ENCODE results near the gene FAM163B.
A peak's percentile ranks its signal among the peaks of the same experiment; 100 is the strongest.

Gene FAM163B

DNA sequence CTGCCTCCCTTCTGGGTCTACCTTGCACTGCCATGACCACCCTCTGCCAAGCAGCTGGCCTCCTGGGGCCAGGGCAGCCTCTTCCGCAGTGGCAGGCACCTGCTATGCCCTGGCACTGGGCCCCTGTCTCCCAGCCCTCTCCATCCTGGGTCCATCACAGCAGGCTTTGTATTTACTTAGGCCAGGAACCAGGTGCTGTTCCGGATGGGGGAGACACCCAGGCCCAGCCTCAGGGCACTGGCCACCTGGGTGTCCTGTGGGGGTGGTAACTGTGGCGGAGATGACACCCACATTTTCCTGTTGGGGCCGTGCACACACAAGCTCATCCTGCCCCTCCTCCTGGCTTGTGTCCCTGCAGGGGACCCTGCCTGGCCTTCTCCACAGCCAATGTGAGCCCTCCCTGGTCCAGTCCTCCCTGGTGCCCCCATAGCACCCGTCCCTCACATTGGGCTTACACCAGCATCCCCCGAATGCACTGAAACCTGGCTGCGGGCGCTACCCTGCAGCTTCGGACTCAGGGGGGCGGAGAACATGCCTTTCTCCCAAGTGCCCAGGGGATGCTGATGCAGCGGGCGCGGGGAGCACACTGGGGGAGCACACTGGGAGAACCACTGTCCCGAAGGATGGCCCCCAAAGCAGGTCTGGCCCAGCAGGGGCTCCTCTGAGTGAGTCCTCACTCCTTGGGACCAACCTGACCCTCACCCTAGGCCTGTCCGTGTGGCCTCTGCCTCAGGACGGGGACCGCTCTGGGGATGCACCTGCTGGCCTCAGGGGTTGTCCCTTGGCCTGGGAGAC, 17.9 kb downstream of the FAM163B start:
- no peak for DNase-seq (ENCODE audit: low spot score)
- TF ChIP-seq, protein P1, sequence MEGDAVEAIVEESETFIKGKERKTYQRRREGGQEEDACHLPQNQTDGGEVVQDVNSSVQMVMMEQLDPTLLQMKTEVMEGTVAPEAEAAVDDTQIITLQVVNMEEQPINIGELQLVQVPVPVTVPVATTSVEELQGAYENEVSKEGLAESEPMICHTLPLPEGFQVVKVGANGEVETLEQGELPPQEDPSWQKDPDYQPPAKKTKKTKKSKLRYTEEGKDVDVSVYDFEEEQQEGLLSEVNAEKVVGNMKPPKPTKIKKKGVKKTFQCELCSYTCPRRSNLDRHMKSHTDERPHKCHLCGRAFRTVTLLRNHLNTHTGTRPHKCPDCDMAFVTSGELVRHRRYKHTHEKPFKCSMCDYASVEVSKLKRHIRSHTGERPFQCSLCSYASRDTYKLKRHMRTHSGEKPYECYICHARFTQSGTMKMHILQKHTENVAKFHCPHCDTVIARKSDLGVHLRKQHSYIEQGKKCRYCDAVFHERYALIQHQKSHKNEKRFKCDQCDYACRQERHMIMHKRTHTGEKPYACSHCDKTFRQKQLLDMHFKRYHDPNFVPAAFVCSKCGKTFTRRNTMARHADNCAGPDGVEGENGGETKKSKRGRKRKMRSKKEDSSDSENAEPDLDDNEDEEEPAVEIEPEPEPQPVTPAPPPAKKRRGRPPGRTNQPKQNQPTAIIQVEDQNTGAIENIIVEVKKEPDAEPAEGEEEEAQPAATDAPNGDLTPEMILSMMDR (IDR thresholded peaks at IDR 0.05; ENCODE audit: extremely low read depth, missing control alignments), result no peak

DNA sequence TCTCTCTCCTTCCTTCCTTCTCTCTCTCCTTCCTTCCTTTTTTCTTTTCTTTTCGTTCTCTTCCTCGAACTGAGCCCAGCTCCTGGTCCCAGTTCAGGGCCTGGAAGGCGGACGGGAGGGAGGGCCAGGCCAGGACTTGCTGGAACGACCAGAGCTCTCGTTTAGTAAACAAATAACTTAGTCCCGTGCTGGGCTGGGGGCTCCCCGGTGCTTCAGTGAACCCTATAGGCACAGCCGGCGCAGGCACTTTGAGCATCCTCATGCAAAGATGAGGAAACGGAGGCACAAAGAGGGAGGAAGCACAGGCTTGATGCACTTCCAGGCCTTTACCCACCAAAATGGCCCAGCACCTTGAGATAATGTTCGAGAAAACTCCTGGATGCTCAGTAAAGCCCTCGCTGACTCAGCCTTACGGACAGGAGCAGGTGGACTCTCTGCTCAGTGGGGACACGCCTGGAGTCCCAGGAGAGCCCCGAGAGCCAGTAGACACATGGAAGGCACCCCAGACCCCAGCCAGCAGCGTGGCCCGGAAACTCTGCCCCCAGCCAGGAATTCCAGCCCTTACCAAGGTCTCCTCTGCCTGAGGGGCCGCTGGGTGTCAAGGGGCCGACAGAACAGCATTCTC, 18.8 kb downstream of the FAM163B start:
- DNase-seq (ENCODE audit: low spot score), result no peak
- TF ChIP-seq, protein P1 (IDR thresholded peaks at IDR 0.05; ENCODE audit: extremely low read depth, missing control alignments), result no peak

DNA sequence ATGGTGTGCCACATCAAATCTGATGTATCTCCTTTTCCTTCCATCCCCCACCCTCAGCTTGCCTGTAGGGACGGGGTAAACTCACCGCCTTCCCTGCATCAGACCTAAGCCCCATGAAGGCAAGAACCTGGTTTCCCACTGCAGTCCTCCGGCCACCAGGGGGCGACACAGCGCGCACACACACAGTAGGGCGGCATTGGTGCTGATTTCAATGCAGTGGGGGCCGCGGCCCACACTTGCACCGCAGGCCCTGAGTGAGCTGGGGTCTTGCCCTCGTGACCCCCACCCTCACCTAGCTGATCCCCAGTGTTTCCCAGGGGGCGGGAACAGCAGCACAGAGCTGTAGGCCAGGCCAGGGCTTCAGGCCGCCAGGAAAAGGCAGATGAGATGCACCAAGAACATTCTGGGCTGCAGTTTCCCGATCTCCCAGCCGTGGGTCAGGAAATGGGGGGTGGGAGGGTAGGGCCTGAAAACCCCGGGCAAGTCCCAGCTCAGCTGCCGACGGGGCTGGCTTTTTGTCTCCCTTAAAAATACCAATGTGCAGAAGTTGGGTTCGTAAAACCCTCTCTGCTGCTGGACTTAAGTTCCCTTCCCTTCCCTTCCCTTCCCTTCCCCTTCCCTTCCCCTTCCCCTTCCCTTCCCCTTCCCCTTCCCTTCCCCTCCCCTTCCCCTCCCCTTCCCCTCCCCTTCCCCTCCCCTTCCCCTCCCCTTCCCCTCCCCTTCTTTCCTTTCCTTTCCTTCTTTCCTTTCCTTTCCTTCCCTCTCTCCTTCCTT, 19.5 kb downstream of the FAM163B start:
- DNase-seq (ENCODE audit: low spot score), result no peak
- TF ChIP-seq, protein P1 (IDR thresholded peaks at IDR 0.05; ENCODE audit: extremely low read depth, missing control alignments), result peak; percentile 38

DNA sequence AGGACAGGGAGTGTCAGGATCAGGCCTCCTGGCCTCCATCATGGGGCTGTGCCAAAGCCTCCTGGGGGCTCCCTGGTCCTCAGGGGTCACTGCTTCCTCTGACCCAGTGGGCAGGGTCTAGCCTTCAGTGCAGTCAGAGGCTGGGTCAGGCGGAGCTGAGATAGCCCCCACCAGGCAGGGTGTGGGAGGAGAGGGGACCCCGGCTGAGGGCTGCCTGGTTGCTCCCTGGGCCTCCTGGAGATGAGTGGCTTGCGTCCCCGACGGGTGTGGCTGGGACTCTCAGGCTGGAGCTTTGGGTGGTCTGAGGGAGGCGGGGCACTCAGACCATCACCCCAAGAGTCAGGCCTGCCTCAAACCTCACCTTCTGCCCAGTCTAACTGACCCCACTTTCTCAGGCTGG, 21.7 kb downstream of the FAM163B start:
- DNase-seq (ENCODE audit: low spot score), result no peak
- TF ChIP-seq, protein P1 (IDR thresholded peaks at IDR 0.05; ENCODE audit: extremely low read depth, missing control alignments), result no peak

DNA sequence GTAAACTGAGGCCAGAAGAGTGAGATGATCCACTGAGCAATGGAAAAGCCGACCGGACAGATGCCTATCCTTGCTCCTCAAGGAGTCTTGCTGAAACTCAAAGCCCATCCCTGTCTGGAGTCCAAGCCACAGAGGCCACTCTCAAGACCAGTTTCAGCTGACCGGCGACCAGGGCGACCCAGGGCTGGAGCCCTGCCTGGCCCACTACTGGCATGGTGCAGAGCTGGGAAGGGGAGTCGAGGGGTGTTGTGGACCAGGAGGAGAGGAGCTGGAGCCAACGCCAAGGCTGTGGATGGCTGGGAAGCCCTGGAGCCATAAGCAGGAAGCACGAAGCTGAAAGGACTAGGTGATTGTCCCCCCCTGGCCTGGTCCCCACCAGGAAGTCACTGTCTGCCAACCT, 22.1 kb downstream of the FAM163B start:
- TF ChIP-seq, protein P1 (IDR thresholded peaks at IDR 0.05; ENCODE audit: extremely low read depth, missing control alignments), result no peak
- DNase-seq (ENCODE audit: low spot score), result no peak

DNA sequence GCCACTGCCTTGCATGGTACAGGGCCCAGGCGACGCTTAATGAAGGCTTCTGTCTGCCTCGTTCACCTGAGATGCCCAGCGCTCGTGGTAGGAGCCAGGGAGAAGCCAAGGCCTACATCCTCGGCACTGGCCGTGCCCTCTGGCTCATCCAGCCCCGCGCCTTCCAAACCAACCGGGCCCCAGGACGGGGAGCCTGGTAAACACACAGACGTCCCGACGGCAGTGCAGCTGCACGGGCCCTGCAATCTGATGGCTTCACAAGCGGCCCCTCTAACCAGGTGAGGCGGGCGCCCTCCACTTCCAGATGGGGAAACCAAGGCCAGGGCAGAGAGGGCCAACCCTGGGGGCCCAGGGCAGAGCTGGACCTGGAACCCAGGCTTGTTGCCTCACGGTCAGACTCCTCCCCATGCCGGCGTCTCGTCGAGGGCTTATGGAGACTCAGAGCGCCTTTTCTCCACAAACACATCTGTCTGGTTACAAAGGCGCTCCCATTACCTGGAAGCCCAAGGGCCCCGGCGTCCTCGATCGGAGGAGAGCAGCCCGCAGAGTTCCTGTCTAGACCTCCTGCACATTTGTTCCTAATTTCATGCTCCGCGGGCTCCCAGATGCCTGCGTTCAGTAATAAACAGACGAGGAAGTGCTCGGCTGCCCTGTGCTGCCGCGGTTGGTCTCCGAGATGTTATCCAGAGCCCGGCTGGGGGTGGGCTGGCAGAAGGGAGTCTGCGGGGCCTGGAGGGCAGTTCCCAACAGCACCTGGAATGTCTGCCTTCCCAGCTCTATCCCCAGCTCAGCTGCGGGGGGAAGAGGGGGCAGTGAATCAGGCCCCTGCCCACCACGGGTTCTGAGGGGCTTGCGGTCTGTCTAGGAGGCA, 23.5 kb downstream of the FAM163B start:
- TF ChIP-seq, protein P1 (IDR thresholded peaks at IDR 0.05; ENCODE audit: extremely low read depth, missing control alignments), result no peak
- DNase-seq (ENCODE audit: low spot score), result no peak
